HG02885 (cell line): ENCODE data around the gene KCNK5.

Experiments used
- ATAC-seq: cut with Tn5 transposase; IDR thresholded peaks from one replicate; pipeline ENCODE4 v1.9.1; 2021; ENCODE audit warnings: mild to moderate bottlenecking; ENCODE audit not compliant: unreplicated experiment, poor library complexity

KCNK5 gene

GRCh38 chr6:39151211-39151610, 78.1 kb downstream of the KCNK5 start:
- no peak for ATAC-seq

- ATAC-seq, result no peak
Measured at GRCh38 chr6:39144481-39145173, 84.6 kb downstream of the KCNK5 start.

GRCh38 chr6:39143238-39143930, 85.9 kb downstream of the KCNK5 start:
- no peak for ATAC-seq

- ATAC-seq, result no peak
Measured at GRCh38 chr6:39140556-39141167, 88.6 kb downstream of the KCNK5 start.
